ENCODE measurements around the gene LINC00305.
A peak's percentile ranks its signal among the peaks of the same experiment; 100 is the strongest.

LINC00305 gene

GRCh38 chr18:64042728-64043358 lies 106.0 kb downstream of the LINC00305 start:
- DNase-seq (ENCODE audit: extremely low spot score, insufficient read length, low read depth) = no peak
- FAIRE-seq = no peak

DNA sequence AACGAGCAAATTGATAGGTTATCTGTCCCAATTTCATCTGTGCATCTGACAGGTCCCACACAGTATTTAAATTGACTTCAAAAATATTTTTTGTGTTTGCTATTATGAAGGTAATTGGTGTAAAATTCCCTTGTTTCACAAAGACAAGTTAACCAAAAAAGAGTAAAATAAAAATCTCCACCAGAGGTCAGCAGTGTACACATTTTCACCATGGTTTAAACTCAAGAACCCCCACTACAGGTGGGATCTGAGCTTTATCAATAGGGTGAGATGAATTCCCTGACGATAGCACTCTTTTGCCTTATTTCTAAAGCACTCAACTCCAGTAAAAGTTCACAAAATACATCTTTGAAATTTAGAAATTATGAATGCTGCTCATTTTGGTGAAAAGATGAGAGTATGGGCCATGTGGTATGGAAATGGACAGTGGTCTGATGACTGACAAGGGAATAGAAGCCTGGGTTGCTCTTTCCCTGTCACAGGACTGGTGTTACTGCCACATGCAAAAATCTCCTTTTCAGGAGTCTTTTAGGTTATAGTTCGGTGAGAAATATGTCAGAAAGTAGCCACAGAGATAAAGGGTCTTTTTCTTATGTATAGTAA lies 111.0 kb downstream of the LINC00305 start:
- peak; percentile 78 for FAIRE-seq

DNA sequence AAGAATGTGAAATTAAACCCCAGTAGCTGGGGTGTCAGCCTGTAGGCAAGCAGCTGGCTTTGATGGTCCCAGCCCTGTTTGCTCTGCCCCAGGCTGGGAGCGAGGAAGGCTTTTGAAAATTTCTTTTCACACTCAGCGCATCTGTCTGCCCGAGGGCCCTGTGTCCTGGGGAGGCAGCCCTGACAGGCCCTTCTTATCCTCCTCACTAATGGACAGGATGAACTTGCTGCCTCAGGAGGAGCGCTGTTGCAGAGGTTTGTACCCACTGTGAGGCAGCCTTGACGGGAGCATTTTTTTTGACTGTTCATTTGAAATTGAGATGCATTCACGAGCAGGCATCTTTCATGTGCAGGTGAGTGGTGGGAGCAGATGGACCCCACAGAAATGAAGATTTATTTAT lies 116.6 kb downstream of the LINC00305 start:
- DNase-seq (ENCODE audit: extremely low spot score, insufficient read length, low read depth) = no peak
- FAIRE-seq = no peak

More for the DNA sequence above, 111.0 kb downstream of the LINC00305 start:
- peak; percentile 28 for DNase-seq (ENCODE audit: extremely low spot score, insufficient read length, low read depth)

GRCh38 chr18:64031411-64031810 lies 117.5 kb downstream of the LINC00305 start:
- DNase-seq (ENCODE audit: extremely low spot score, insufficient read length, low read depth) = no peak
- no peak for FAIRE-seq
